Measurements from ENCODE around the gene JARID2. TPM values are rescaled to one million over a fixed set of nuclear protein-coding genes. Genes with fewer than 3 reads are reported as not detected.

Gene JARID2
- total RNA-seq, 1 experiment from 2014 or later: 6.0 TPM

GRCh38 chr6:15484821-15485220 lies 239.0 kb downstream of the JARID2 start:
- TF ChIP-seq TCF7L2 (IDR thresholded peaks at IDR 0.05; ENCODE audit: low read depth, low read length): no peak
- no peak for TF ChIP-seq POLR2AphosphoS5 (IDR thresholded peaks at IDR 0.05; ENCODE audit: low read depth, low read length)
- TF ChIP-seq REST (IDR thresholded peaks at IDR 0.05; ENCODE audit: insufficient read depth in 1 of 2, low read depth in 2 of 2, low read length in 1 of 2): no peak
- TF ChIP-seq CTCF (IDR thresholded peaks at IDR 0.05): no peak
- no peak for TF ChIP-seq SIN3A (IDR thresholded peaks at IDR 0.05; ENCODE audit: borderline replicate concordance, insufficient read depth, low read depth, low read length)
- CTCF ChIA-PET: no interaction called here
- no peaks in the 10 kb centered on the region for H3K9me3 ChIP-seq (ENCODE audit: control insufficient read depth, insufficient read depth, low read depth, low read length)

GRCh38 chr6:15485936-15486335 lies 240.1 kb downstream of the JARID2 start:
- H3K27ac ChIP-seq (ENCODE audit: low read length): no peak overlapping the region
- H3K4me1 ChIP-seq (ENCODE audit: control insufficient read depth, insufficient read depth, low read length): no peaks in the 10 kb centered on the region
- ATAC-seq: no peak
- ChIA-PET POLR2A (no interaction called here), CTCF (no interaction called here)
- no peak overlapping the region for H3K4me3 ChIP-seq (ENCODE audit: low read depth in 2 of 2, low read length in 2 of 2)
- in situ Hi-C loops (cut with HindIII; ENCODE audit: low pct_unique_long_range_greater_than_20kb, low sequenced_read_pairs): no loop called here
- no peaks in the 10 kb centered on the region for H3K27me3 ChIP-seq (ENCODE audit: control insufficient read depth, insufficient read depth, low read length)
- TF ChIP-seq POLR2AphosphoS5 (IDR thresholded peaks at IDR 0.05; ENCODE audit: low read depth, low read length): no peak
- TF ChIP-seq TCF7L2 (IDR thresholded peaks at IDR 0.05; ENCODE audit: low read depth, low read length): no peak
- TF ChIP-seq SIN3A (IDR thresholded peaks at IDR 0.05; ENCODE audit: borderline replicate concordance, insufficient read depth, low read depth, low read length): no peak
- no peak for TF ChIP-seq CTCF (IDR thresholded peaks at IDR 0.05)
- TF ChIP-seq REST (IDR thresholded peaks at IDR 0.05; ENCODE audit: insufficient read depth in 1 of 2, low read depth in 2 of 2, low read length in 1 of 2): no peak
- no peaks in the 10 kb centered on the region for H3K36me3 ChIP-seq (ENCODE audit: control insufficient read depth, insufficient read depth, low read length)
- intact Hi-C loops (cut with micrococcal nuclease; ENCODE audit: unreplicated experiment): no loop called here
- DNase-seq (ENCODE audit: low read depth, low spot score): no peak
- no TSS peak for BruUV-seq (replicated peaks)
- H3K9me3 ChIP-seq (ENCODE audit: control insufficient read depth, insufficient read depth, low read depth, low read length): no peaks in the 10 kb centered on the region

More at GRCh38 chr6:15484821-15485220, 239.0 kb downstream of the JARID2 start:
- ATAC-seq: no peak
- no peaks in the 10 kb centered on the region for H3K4me1 ChIP-seq (ENCODE audit: control insufficient read depth, insufficient read depth, low read length)
- in situ Hi-C loops (cut with HindIII; ENCODE audit: low pct_unique_long_range_greater_than_20kb, low sequenced_read_pairs) (no loop called here), intact Hi-C loops (cut with micrococcal nuclease; ENCODE audit: unreplicated experiment) (no loop called here)
- no peaks in the 10 kb centered on the region for H3K27me3 ChIP-seq (ENCODE audit: control insufficient read depth, insufficient read depth, low read length)
- DNase-seq (ENCODE audit: low read depth, low spot score): no peak
- POLR2A ChIA-PET: no interaction called here
- no peaks in the 10 kb centered on the region for H3K36me3 ChIP-seq (ENCODE audit: control insufficient read depth, insufficient read depth, low read length)
- H3K27ac ChIP-seq (ENCODE audit: low read length): no peak overlapping the region
- BruUV-seq (replicated peaks): no TSS peak
- no peak overlapping the region for H3K4me3 ChIP-seq (ENCODE audit: low read depth in 2 of 2, low read length in 2 of 2)
